CD14-positive monocyte (primary cell): Measurements from ENCODE around the gene AMZ1. TPM values are rescaled to one million over a fixed set of nuclear protein-coding genes. Genes with fewer than 3 reads are reported as not detected.

ENCODE experiments used
- DNase-seq, 3 donors: peaks; one replicate each; pipeline ENCODE4 v3.0.0-alpha.2; 2011 to 2022
- H2AFZ ChIP-seq: 2 replicates; pipeline ENCODE4 v1.6.0; 2012; ENCODE audit warnings: mild to moderate bottlenecking, low read depth, low read length, inconsistent platforms; ENCODE audit not compliant: insufficient read depth, poor library complexity, severe bottlenecking
- H3K27ac ChIP-seq, 2 donors: 1 replicate in 1 of 2; 2 replicates in 1 of 2; pipeline ENCODE4 v1.5.1; 2012 to 2013; ENCODE audit warnings: low read length in 2 of 2, control low read depth in 1 of 2, inconsistent platforms in 1 of 2, low read depth in 1 of 2, mild to moderate bottlenecking in 1 of 2
- H3K27me3 ChIP-seq, 2 donors: one replicate each; pipeline versions ENCODE4 v1.6.0 to v1.6.1; 2011 to 2013; ENCODE audit warnings: low read length in 2 of 2; ENCODE audit not compliant: control insufficient read depth in 2 of 2, insufficient read depth in 2 of 2
- H3K36me3 ChIP-seq, 2 donors: replicated peaks in 1 of 2; 1 replicate in 1 of 2; 2 replicates in 1 of 2; pipeline versions ENCODE4 v1.5.1 to v1.6.1; 2012 to 2013; ENCODE audit warnings: low read length in 2 of 2, control low read depth in 1 of 2, inconsistent platforms in 1 of 2, mild to moderate bottlenecking in 1 of 2; ENCODE audit not compliant: insufficient read depth in 2 of 2, control insufficient read depth in 1 of 2
- H3K4me1 ChIP-seq, 2 donors: 1 replicate in 1 of 2; 2 replicates in 1 of 2; pipeline versions ENCODE4 v1.5.1 to v1.6.1; 2012 to 2013; ENCODE audit warnings: low read length in 2 of 2, control low read depth in 1 of 2, inconsistent platforms in 1 of 2, mild to moderate bottlenecking in 1 of 2, moderate library complexity in 1 of 2; ENCODE audit not compliant: insufficient read depth in 2 of 2, control insufficient read depth in 1 of 2
- H3K4me2 ChIP-seq: replicated peaks from 2 replicates; pipeline ENCODE3; 2012; ENCODE audit warnings: low read length, moderate library complexity, mild to moderate bottlenecking; ENCODE audit not compliant: poor library complexity, severe bottlenecking; ENCODE audit errors: extremely low read depth
- H3K4me3 ChIP-seq, 3 experiments: fragments of 200-600 bp in 1 of 3; sonication (generic) in 1 of 3; replicated peaks in 1 of 3; 1 replicate in 2 of 3; 2 replicates in 1 of 3; pipeline ENCODE4 v1.5.1; 2011 to 2013; ENCODE audit warnings: low read length in 3 of 3, mild to moderate bottlenecking in 3 of 3, control low read depth in 2 of 3, low read depth in 2 of 3, inconsistent platforms in 1 of 3, moderate library complexity in 1 of 3
- H3K79me2 ChIP-seq: 2 replicates; pipeline ENCODE4 v1.6.0; 2012; ENCODE audit warnings: mild to moderate bottlenecking, control low read depth, inconsistent platforms, low read length, moderate library complexity; ENCODE audit not compliant: insufficient read depth
- H3K9ac ChIP-seq: 2 replicates; pipeline ENCODE4 v1.6.0; 2017; ENCODE audit warnings: low read length, mild to moderate bottlenecking; ENCODE audit not compliant: insufficient read depth, poor library complexity, severe bottlenecking
- H3K9me3 ChIP-seq, 2 donors: replicated peaks in 1 of 2; 1 replicate in 1 of 2; 2 replicates in 1 of 2; pipeline versions ENCODE4 v1.5.1 to v1.6.1; 2012 to 2013; ENCODE audit warnings: low read length in 2 of 2, control low read depth in 1 of 2; ENCODE audit not compliant: control insufficient read depth in 1 of 2, insufficient read depth in 1 of 2
- H4K20me1 ChIP-seq: 2 replicates; pipeline ENCODE4 v1.6.0; 2012; ENCODE audit warnings: mild to moderate bottlenecking, low read length, control low read depth, moderate library complexity; ENCODE audit not compliant: insufficient read depth
- H3K27ac Mint-ChIP-seq, 7 donors: one replicate each; pipeline ENCODE4 v1.8.0; 2020; ENCODE audit warnings: mild to moderate bottlenecking in 7 of 7, mixed read lengths in 7 of 7, moderate library complexity in 6 of 7, inconsistent platforms in 2 of 7
- H3K27me3 Mint-ChIP-seq, 3 donors: one replicate each; pipeline ENCODE4 v1.8.0; 2021 to 2022; ENCODE audit warnings: low read depth in 3 of 3, mild to moderate bottlenecking in 3 of 3, mixed read lengths in 3 of 3, moderate library complexity in 3 of 3, inconsistent platforms in 1 of 3
- H3K36me3 Mint-ChIP-seq, 2 donors: one replicate each; pipeline ENCODE4 v1.8.0; 2020; ENCODE audit warnings: mixed read lengths in 2 of 2, inconsistent platforms in 1 of 2, mild to moderate bottlenecking in 1 of 2
- H3K4me1 Mint-ChIP-seq: one replicate; pipeline ENCODE4 v1.8.0; 2020; ENCODE audit warnings: mild to moderate bottlenecking, mixed read lengths
- H3K4me3 Mint-ChIP-seq, 2 donors: one replicate each; pipeline ENCODE4 v1.8.0; 2020; ENCODE audit warnings: mild to moderate bottlenecking in 2 of 2, mixed read lengths in 2 of 2, moderate library complexity in 1 of 2
- H3K9me3 Mint-ChIP-seq, 7 donors: one replicate each; pipeline ENCODE4 v1.8.0; 2020 to 2022; ENCODE audit warnings: mixed read lengths in 7 of 7, mild to moderate bottlenecking in 6 of 7, moderate library complexity in 6 of 7, inconsistent platforms in 2 of 7
- WGBS: methylation state at CpG from one replicate; pipeline ENCODE4 v1.1.5; 2013; ENCODE audit warnings: missing lambda C conversion rate; ENCODE audit not compliant: insufficient coverage; 5-methylcytosine and 5-hydroxymethylcytosine counted together
- intact Hi-C, 2 donors: fragments of 100-400 bp; cut with micrococcal nuclease; formaldehyde crosslinking; loops; one replicate each; pipeline versions ENCODE4 v1.15.0 to v1.15.1; 2023
- polyA plus RNA-seq, 3 donors: library from polyadenylated mRNA; depleted of rRNA in 1 of 3; unstranded in 2 of 3; stranded (reverse) in 1 of 3; fragments of 300-500 nt in 2 of 3; fragments of >200 nt in 1 of 3; fragmentation: Illumina TruSeq in 2 of 3; gene quantifications; 1 replicate in 2 of 3; 2 replicates in 1 of 3; pipeline ENCODE4 v1.2.3, GENCODE V29; 2012 to 2021
- TF ChIP-seq, protein P1 (sequence below): fragments of 200-600 bp; IDR thresholded peaks from one replicate; pipeline ENCODE4 v1.8.0; 2022; ENCODE audit warnings: antibody characterized with exemption, mild to moderate bottlenecking

The AMZ1 gene
- polyA plus RNA-seq, 3 donors, result 0.09 to 0.25 (median 0.14) TPM

DNA sequence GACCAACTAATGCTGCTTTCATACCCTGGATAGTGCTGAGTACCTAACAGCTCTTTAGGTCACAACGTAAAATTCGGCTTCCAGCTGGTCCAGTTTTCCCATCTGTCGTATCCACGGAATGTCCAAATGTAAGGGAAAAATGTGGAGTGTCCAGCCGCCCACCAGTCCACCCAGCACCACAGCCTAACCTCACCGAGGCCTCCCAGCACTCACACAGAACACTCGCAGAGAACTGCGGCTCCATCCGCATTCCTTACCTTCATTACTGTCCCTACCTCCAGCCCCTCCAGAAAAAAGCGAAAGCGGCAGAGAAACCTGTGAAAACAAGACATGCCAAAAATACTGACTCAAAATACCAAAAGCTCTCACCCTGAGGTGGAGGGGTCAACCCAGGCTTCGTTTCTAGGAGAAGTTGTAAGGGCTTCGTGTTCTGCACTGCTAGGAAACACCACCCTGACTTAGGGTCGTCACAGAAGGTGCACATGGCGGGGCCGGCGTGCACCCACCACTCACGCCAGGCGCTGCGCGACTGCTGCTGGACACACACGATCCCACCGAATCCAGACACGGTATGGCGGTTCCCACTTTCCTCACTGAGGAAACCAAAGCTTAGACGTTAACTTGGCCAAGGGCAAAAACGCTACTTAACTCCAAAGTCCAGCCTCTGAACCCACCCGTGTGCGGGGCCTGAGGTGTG is 73.9 kb downstream of the AMZ1 start:
- no peaks in the 10 kb centered on the region for H3K36me3 ChIP-seq
- no peak overlapping the region for H2AFZ ChIP-seq
- H3K27ac ChIP-seq, result peak overlapping the region; percentile 58 to 65
- no peaks in the 10 kb centered on the region for H3K9me3 ChIP-seq
- no peak overlapping the region for H3K9ac ChIP-seq
- TF ChIP-seq, protein P1, sequence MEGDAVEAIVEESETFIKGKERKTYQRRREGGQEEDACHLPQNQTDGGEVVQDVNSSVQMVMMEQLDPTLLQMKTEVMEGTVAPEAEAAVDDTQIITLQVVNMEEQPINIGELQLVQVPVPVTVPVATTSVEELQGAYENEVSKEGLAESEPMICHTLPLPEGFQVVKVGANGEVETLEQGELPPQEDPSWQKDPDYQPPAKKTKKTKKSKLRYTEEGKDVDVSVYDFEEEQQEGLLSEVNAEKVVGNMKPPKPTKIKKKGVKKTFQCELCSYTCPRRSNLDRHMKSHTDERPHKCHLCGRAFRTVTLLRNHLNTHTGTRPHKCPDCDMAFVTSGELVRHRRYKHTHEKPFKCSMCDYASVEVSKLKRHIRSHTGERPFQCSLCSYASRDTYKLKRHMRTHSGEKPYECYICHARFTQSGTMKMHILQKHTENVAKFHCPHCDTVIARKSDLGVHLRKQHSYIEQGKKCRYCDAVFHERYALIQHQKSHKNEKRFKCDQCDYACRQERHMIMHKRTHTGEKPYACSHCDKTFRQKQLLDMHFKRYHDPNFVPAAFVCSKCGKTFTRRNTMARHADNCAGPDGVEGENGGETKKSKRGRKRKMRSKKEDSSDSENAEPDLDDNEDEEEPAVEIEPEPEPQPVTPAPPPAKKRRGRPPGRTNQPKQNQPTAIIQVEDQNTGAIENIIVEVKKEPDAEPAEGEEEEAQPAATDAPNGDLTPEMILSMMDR, result no peak
- intact Hi-C loops, result loop anchor here in 1 of 2 donors (1.0 kb wide), 1 partner anchor 12 kb away; no protein-coding TSS in a partner anchor
- H3K4me1 Mint-ChIP-seq, result peaks cover 61% of the 10 kb centered on the region
- H3K9me3 Mint-ChIP-seq, result peaks cover 0 to 4% (median 1%) of the 10 kb centered on the region in 7 donors
- H3K36me3 Mint-ChIP-seq, result peaks cover 36 to 44% of the 10 kb centered on the region in 2 donors
- H3K27me3 Mint-ChIP-seq, result no peaks in the 10 kb centered on the region
- no peak overlapping the region for H3K4me2 ChIP-seq
- 97% methylated on average over 16 of the region's 29 CpGs for WGBS
- no peak for DNase-seq
- no peaks in the 10 kb centered on the region for H3K27me3 ChIP-seq
- no peak overlapping the region for H3K4me3 ChIP-seq
- H3K4me3 Mint-ChIP-seq, result peak overlapping the region in 1 of 2 donors; percentile 55
- no peaks in the 10 kb centered on the region for H4K20me1 ChIP-seq
- no peaks in the 10 kb centered on the region for H3K79me2 ChIP-seq
- peaks cover 46 to 53% of the 10 kb centered on the region in 2 donors for H3K4me1 ChIP-seq
- H3K27ac Mint-ChIP-seq, result peak overlapping the region; percentile 46 to 99 (median 92)

DNA sequence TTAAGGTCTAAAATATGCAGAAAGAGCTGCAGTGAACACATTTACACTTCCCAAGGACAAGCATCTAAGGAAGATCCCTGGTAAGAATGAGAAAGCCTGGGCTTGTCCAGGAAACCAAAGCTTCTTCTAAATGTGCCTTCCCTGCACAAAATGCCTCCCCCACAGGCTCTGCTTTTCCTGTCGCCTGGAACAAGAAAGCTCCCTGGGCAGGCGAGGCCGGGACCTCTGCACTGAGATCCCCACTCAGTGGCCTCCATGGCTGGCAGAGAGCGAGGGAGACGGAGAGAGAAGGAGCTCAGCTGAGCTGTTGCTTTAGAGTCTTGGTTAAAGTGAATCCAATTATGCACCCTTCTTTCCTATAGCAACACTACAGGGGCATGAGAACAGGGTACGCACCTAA is 75.6 kb downstream of the AMZ1 start:
- peak overlapping the region in 6 of 7 donors; percentile 55 to 96 (median 90) for H3K27ac Mint-ChIP-seq
- Histone ChIP-seq H3K27me3 (no peaks in the 10 kb centered on the region), H3K9ac (no peak overlapping the region), H3K36me3 (no peaks in the 10 kb centered on the region), H3K4me3 (no peak overlapping the region), H3K4me1 (peaks cover 35 to 36% of the 10 kb centered on the region in 2 donors), H2AFZ (no peak overlapping the region), H3K79me2 (no peaks in the 10 kb centered on the region), H3K27ac (peak overlapping the region; percentile 58 to 65), H3K4me2 (no peak overlapping the region), H4K20me1 (no peaks in the 10 kb centered on the region), H3K9me3 (no peaks in the 10 kb centered on the region)
- 96% methylated on average over 3 of the region's 6 CpGs for WGBS
- H3K4me1 Mint-ChIP-seq, result peaks cover 46% of the 10 kb centered on the region
- intact Hi-C loops, result no loop called here
- H3K4me3 Mint-ChIP-seq, result no peak overlapping the region
- H3K36me3 Mint-ChIP-seq, result peaks cover 38 to 39% of the 10 kb centered on the region in 2 donors
- H3K27me3 Mint-ChIP-seq, result no peaks in the 10 kb centered on the region
- H3K9me3 Mint-ChIP-seq, result peaks cover 0 to under 1% (median 0%) of the 10 kb centered on the region in 7 donors
- no peak for DNase-seq
- TF ChIP-seq, protein P1, result no peak
